DND-41 (cell line): ENCODE measurements around the gene PNPLA4.

Experiments
- ATAC-seq: fragments of 200-7000 bp; cut with Tn5 transposase; 3 replicates; pipeline ENCODE4 v1.9.1; 2021; ENCODE audit warnings: low read depth; ENCODE audit not compliant: insufficient read depth
- DNase-seq: peaks from one replicate; pipeline ENCODE4 v3.0.0-alpha.2; 2020
- H2AFZ ChIP-seq: 2 replicates; pipeline ENCODE4 v1.6.0; 2012; ENCODE audit warnings: low read depth, low read length
- H3K27ac ChIP-seq: 2 replicates; pipeline ENCODE4 v1.5.1; 2012; ENCODE audit warnings: low read length, inconsistent platforms
- H3K27me3 ChIP-seq: fragments of 200-600 bp; sonication (generic); 2 replicates; pipeline ENCODE4 v1.6.0; 2012; ENCODE audit warnings: low read length, mild to moderate bottlenecking, inconsistent platforms; ENCODE audit not compliant: insufficient read depth, poor library complexity
- H3K36me3 ChIP-seq: 2 replicates; pipeline ENCODE4 v1.5.1; 2012; ENCODE audit warnings: low read length, inconsistent platforms; ENCODE audit not compliant: insufficient read depth
- H3K4me1 ChIP-seq: 2 replicates; pipeline ENCODE4 v1.5.1; 2012; ENCODE audit warnings: mild to moderate bottlenecking, low read length; ENCODE audit not compliant: insufficient read depth
- H3K4me2 ChIP-seq: 2 replicates; pipeline ENCODE4 v1.6.0; 2012; ENCODE audit warnings: mild to moderate bottlenecking, moderate library complexity, low read length, inconsistent platforms; ENCODE audit not compliant: insufficient read depth
- H3K4me3 ChIP-seq, 2 experiments: fragments of 200-600 bp in 1 of 2; shearing (Covaris generic) in 1 of 2; 2 replicates each; pipeline ENCODE4 v1.5.1; 2012 to 2016; ENCODE audit warnings: inconsistent platforms in 2 of 2, low read length in 2 of 2, mild to moderate bottlenecking in 2 of 2, low read depth in 1 of 2, moderate library complexity in 1 of 2
- H3K79me2 ChIP-seq: 2 replicates; pipeline ENCODE4 v1.6.0; 2012; ENCODE audit warnings: low read length, inconsistent platforms; ENCODE audit not compliant: insufficient read depth
- H3K9ac ChIP-seq: 2 replicates; pipeline ENCODE4 v1.6.0; 2012; ENCODE audit warnings: low read depth, mild to moderate bottlenecking, inconsistent platforms, low read length, moderate library complexity
- H3K9me3 ChIP-seq: 2 replicates; pipeline ENCODE4 v1.5.1; 2012; ENCODE audit warnings: low read length, moderate library complexity, mild to moderate bottlenecking, inconsistent platforms; ENCODE audit not compliant: insufficient read depth, severe bottlenecking
- H4K20me1 ChIP-seq: 2 replicates; pipeline ENCODE4 v1.6.0; 2012; ENCODE audit warnings: low read length; ENCODE audit not compliant: insufficient read depth
- EZH2 ChIP-seq: IDR thresholded peaks from 3 replicates; pipeline ENCODE4 v1.6.1; 2012; ENCODE audit warnings: borderline replicate concordance, low read depth, mild to moderate bottlenecking, moderate library complexity, low read length, inconsistent platforms; ENCODE audit not compliant: severe bottlenecking
- TF ChIP-seq, protein P1 (sequence below): IDR thresholded peaks from 2 replicates; pipeline ENCODE4 v1.5.1; 2012; ENCODE audit warnings: borderline replicate concordance, low read length, moderate library complexity, mild to moderate bottlenecking; ENCODE audit not compliant: poor library complexity, severe bottlenecking; ENCODE audit errors: extremely low read depth

The PNPLA4 gene

GRCh38 chrX:7948483-7948882, 21.3 kb upstream of the PNPLA4 start:
- no peaks in the 10 kb centered on the region for H3K36me3 ChIP-seq
- H3K9me3 ChIP-seq, result no peaks in the 10 kb centered on the region
- H3K9ac ChIP-seq, result no peak overlapping the region
- H2AFZ ChIP-seq, result no peak overlapping the region
- H3K27ac ChIP-seq, result no peak overlapping the region
- TF ChIP-seq, protein P1, sequence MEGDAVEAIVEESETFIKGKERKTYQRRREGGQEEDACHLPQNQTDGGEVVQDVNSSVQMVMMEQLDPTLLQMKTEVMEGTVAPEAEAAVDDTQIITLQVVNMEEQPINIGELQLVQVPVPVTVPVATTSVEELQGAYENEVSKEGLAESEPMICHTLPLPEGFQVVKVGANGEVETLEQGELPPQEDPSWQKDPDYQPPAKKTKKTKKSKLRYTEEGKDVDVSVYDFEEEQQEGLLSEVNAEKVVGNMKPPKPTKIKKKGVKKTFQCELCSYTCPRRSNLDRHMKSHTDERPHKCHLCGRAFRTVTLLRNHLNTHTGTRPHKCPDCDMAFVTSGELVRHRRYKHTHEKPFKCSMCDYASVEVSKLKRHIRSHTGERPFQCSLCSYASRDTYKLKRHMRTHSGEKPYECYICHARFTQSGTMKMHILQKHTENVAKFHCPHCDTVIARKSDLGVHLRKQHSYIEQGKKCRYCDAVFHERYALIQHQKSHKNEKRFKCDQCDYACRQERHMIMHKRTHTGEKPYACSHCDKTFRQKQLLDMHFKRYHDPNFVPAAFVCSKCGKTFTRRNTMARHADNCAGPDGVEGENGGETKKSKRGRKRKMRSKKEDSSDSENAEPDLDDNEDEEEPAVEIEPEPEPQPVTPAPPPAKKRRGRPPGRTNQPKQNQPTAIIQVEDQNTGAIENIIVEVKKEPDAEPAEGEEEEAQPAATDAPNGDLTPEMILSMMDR, result no peak
- TF ChIP-seq EZH2, result no peak
- H3K4me1 ChIP-seq, result no peaks in the 10 kb centered on the region
- no peaks in the 10 kb centered on the region for H4K20me1 ChIP-seq
- H3K79me2 ChIP-seq, result no peaks in the 10 kb centered on the region
- no peaks in the 10 kb centered on the region for H3K27me3 ChIP-seq
- no peak for ATAC-seq
- DNase-seq, result no peak
- H3K4me3 ChIP-seq, result no peak overlapping the region
- H3K4me2 ChIP-seq, result no peak overlapping the region

DNA sequence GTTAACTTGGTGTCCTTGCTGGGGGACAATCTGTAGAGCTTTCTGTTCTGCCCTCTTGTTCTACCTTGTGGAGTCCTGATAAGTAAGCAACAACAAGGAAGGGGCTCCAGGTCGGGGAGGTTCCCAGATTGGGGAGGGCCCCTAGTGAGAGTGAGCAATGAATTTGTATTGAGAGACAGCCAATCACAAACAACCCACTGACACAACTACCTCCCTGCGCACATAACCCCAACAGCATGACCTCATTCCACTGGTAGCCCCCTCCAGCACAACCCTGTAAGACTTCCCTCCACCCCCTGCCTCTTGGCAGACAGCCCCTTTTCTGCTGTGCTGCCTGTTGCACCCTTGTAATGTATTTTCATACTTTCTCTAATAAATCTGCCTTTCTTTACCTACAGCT, 19.7 kb upstream of the PNPLA4 start:
- TF ChIP-seq EZH2, result no peak
- TF ChIP-seq, protein P1, result no peak
- Histone ChIP-seq H3K4me2 (no peak overlapping the region), H3K36me3 (no peaks in the 10 kb centered on the region), H3K9me3 (no peaks in the 10 kb centered on the region), H3K9ac (no peak overlapping the region), H3K27ac (no peak overlapping the region), H3K4me1 (no peaks in the 10 kb centered on the region), H3K4me3 (no peak overlapping the region), H3K27me3 (no peaks in the 10 kb centered on the region), H2AFZ (no peak overlapping the region), H4K20me1 (no peaks in the 10 kb centered on the region), H3K79me2 (no peaks in the 10 kb centered on the region)
- ATAC-seq (no peak), DNase-seq (no peak)

GRCh38 chrX:7943600-7944245, 16.5 kb upstream of the PNPLA4 start:
- Histone ChIP-seq H3K27ac (no peak overlapping the region), H3K36me3 (no peaks in the 10 kb centered on the region), H3K4me3 (no peak overlapping the region), H3K9me3 (no peaks in the 10 kb centered on the region), H2AFZ (no peak overlapping the region), H3K4me2 (no peak overlapping the region), H3K27me3 (no peaks in the 10 kb centered on the region), H3K79me2 (no peaks in the 10 kb centered on the region), H3K4me1 (no peaks in the 10 kb centered on the region), H3K9ac (no peak overlapping the region), H4K20me1 (no peaks in the 10 kb centered on the region)
- ATAC-seq (no peak), DNase-seq (no peak)
- TF ChIP-seq, protein P1, result no peak
- no peak for TF ChIP-seq EZH2
